ENCODE measurements around the gene MYO1E.

DNA sequence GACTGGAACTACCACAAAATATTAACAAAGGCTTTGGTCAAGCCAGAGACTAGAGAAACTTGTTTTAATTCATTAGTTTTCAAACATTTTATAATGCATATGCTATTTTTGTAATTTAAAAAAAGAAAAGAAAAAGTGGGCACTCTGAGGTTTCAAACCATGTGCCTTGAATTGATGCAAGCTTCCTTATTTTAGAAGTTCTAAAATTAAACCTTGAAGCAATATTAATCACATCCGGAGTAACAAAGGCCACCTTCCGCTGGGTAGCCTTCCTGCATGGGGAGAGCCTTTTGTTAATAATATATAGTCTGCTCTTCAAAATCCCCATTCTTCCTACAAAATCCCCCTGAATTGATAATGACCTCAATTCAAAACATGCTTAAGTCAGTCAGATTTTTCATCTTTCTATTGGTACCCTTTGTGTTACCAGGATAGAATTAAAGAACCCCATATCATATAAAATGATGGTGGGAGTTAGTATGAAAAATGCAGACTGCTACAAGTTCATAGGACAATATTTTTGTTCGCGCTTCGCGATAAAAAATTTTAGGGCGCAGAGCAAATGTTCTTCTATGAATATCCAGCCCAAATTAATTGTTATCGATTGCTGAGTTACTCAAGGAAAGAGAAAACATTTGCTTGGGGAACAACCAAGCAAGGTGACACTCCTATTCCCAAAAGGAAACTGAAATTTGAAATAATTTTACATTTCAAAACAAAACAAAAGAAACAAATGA lies 135.4 kb downstream of the MYO1E start:
- no peak for TF ChIP-seq TBP (IDR thresholded peaks at IDR 0.05; ENCODE audit: low read depth, low read length)
- TF ChIP-seq, protein P1, sequence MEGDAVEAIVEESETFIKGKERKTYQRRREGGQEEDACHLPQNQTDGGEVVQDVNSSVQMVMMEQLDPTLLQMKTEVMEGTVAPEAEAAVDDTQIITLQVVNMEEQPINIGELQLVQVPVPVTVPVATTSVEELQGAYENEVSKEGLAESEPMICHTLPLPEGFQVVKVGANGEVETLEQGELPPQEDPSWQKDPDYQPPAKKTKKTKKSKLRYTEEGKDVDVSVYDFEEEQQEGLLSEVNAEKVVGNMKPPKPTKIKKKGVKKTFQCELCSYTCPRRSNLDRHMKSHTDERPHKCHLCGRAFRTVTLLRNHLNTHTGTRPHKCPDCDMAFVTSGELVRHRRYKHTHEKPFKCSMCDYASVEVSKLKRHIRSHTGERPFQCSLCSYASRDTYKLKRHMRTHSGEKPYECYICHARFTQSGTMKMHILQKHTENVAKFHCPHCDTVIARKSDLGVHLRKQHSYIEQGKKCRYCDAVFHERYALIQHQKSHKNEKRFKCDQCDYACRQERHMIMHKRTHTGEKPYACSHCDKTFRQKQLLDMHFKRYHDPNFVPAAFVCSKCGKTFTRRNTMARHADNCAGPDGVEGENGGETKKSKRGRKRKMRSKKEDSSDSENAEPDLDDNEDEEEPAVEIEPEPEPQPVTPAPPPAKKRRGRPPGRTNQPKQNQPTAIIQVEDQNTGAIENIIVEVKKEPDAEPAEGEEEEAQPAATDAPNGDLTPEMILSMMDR (IDR thresholded peaks at IDR 0.05; ENCODE audit: control extremely low read depth in 1 of 3, insufficient read depth in 1 of 3, low read depth in 1 of 3, low read length in 3 of 3) = no peak
- TF ChIP-seq RXRA (IDR thresholded peaks at IDR 0.05; ENCODE audit: insufficient read depth, low read depth, low read length) = no peak
- no peak for TF ChIP-seq RAD21 (IDR thresholded peaks at IDR 0.05 in 1 of 2, conservative IDR thresholded peaks at IDR 0.05 in 1 of 2; ENCODE audit: low read depth in 2 of 2, low read length in 2 of 2)
- no peak for TF ChIP-seq CEBPB (IDR thresholded peaks at IDR 0.05; ENCODE audit: low read depth, low read length)
- no peak for TF ChIP-seq EZH2 (IDR thresholded peaks at IDR 0.05; ENCODE audit: low read depth, low read length, severe bottlenecking)
- no peak for TF ChIP-seq EP300 (IDR thresholded peaks at IDR 0.05; ENCODE audit: borderline replicate concordance in 1 of 2, low read depth in 2 of 2, low read length in 2 of 2)
- no peak for TF ChIP-seq HDAC2 (IDR thresholded peaks at IDR 0.05; ENCODE audit: borderline replicate concordance in 1 of 2, low read depth in 2 of 2, low read length in 2 of 2)
- TF ChIP-seq SAP30 (IDR thresholded peaks at IDR 0.05; ENCODE audit: insufficient read depth, insufficient replicate concordance, low read length) = no peak
- TF ChIP-seq, protein P2, sequence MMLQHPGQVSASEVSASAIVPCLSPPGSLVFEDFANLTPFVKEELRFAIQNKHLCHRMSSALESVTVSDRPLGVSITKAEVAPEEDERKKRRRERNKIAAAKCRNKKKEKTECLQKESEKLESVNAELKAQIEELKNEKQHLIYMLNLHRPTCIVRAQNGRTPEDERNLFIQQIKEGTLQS (IDR thresholded peaks at IDR 0.05; ENCODE audit: insufficient read depth, low read depth, low read length) = no peak
- no peak for TF ChIP-seq POLR2A (IDR thresholded peaks at IDR 0.05; ENCODE audit: control extremely low read depth in 1 of 2, low read depth in 2 of 2, low read length in 2 of 2)
